Measurements from ENCODE around the gene DNER. TPM values are rescaled to one million over a fixed set of nuclear protein-coding genes. Genes with fewer than 3 reads are reported as not detected.
A peak's percentile ranks its signal among the peaks of the same experiment; 100 is the strongest.

Gene DNER
- total RNA-seq, 1 donor from 2014 or later, result 1.2 TPM

DNA sequence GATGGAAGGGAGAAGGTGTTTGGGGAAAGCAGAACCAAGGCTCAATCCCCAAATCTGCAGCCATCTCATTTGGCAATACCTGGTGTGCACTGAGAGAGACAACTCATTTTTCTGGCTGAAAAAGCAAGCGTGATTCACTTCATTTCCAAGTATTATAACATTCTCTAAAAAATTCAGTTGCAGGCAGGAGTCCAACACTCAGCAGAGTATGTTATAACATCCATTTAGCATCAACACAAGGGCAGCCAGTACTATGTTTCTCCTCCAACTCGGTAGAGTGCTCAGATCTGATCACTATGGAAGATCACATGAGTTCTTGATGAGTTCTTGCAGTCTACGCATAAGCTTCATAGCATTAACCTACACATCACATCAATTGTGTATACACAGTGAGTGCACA lies 343.8 kb downstream of the DNER start:
- no peaks in the 10 kb centered on the region for H3K27me3 ChIP-seq (ENCODE audit: low read depth)
- TF ChIP-seq, protein P1, sequence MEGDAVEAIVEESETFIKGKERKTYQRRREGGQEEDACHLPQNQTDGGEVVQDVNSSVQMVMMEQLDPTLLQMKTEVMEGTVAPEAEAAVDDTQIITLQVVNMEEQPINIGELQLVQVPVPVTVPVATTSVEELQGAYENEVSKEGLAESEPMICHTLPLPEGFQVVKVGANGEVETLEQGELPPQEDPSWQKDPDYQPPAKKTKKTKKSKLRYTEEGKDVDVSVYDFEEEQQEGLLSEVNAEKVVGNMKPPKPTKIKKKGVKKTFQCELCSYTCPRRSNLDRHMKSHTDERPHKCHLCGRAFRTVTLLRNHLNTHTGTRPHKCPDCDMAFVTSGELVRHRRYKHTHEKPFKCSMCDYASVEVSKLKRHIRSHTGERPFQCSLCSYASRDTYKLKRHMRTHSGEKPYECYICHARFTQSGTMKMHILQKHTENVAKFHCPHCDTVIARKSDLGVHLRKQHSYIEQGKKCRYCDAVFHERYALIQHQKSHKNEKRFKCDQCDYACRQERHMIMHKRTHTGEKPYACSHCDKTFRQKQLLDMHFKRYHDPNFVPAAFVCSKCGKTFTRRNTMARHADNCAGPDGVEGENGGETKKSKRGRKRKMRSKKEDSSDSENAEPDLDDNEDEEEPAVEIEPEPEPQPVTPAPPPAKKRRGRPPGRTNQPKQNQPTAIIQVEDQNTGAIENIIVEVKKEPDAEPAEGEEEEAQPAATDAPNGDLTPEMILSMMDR (IDR thresholded peaks at IDR 0.05), result no peak
- H3K4me1 ChIP-seq, result peaks cover 4% of the 10 kb centered on the region
- intact Hi-C loops (cut with DNase I), result no loop called here
- ATAC-seq, result no peak
- H3K27ac ChIP-seq, result no peak overlapping the region
- H3K9me3 ChIP-seq, result no peaks in the 10 kb centered on the region
- H3K36me3 ChIP-seq, result no peaks in the 10 kb centered on the region
- H3K4me3 ChIP-seq, result no peak overlapping the region
- DNase-seq, result no peak

- TF ChIP-seq, protein P1 (IDR thresholded peaks at IDR 0.05), result no peak
- H3K27ac ChIP-seq, result no peak overlapping the region
These were observed 351.1 kb downstream of the DNER start for GRCh38 chr2:229363185-229363814.

DNA sequence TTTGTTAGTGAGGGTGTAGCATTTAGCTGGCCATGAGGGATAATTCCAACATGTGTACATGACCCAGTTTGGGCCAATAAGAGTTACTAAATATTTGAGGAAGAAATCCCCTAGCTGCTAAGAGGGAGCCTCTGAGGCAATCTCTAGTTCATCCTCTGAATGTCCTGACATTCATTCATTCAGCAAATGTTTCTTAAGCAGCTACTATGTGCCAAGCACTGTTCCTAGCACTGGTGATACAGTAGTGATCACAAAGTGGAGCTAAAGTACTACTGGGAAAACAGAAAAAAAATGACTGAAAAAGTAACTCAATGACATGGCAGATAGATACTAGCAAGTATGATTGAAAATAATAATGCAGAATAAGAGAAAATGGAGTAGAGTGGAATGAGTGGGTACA lies 363.5 kb downstream of the DNER start:
- ATAC-seq, result no peak
- TF ChIP-seq, protein P1 (IDR thresholded peaks at IDR 0.05), result peak; percentile 23
- Histone ChIP-seq H3K36me3 (no peaks in the 10 kb centered on the region), H3K4me3 (no peak overlapping the region), H3K4me1 (no peaks in the 10 kb centered on the region), H3K27me3 (ENCODE audit: low read depth) (no peaks in the 10 kb centered on the region), H3K9me3 (no peaks in the 10 kb centered on the region), H3K27ac (no peak overlapping the region)
- intact Hi-C loops (cut with DNase I), result no loop called here
- DNase-seq, result no peak

More at GRCh38 chr2:229363185-229363814, 351.1 kb downstream of the DNER start:
- Histone ChIP-seq H3K9me3 (no peaks in the 10 kb centered on the region), H3K4me1 (no peaks in the 10 kb centered on the region), H3K27me3 (ENCODE audit: low read depth) (no peaks in the 10 kb centered on the region), H3K36me3 (no peaks in the 10 kb centered on the region), H3K4me3 (no peak overlapping the region)
- ATAC-seq (no peak), DNase-seq (no peak)
- intact Hi-C loops (cut with DNase I), result no loop called here

GRCh38 chr2:229350117-229350805 lies 364.1 kb downstream of the DNER start:
- Histone ChIP-seq H3K9me3 (no peaks in the 10 kb centered on the region), H3K36me3 (no peaks in the 10 kb centered on the region), H3K27ac (no peak overlapping the region), H3K4me1 (no peaks in the 10 kb centered on the region), H3K4me3 (no peak overlapping the region), H3K27me3 (ENCODE audit: low read depth) (no peaks in the 10 kb centered on the region)
- no peak for ATAC-seq
- TF ChIP-seq, protein P1 (IDR thresholded peaks at IDR 0.05), result no peak
- intact Hi-C loops (cut with DNase I), result no loop called here
- no peak for DNase-seq

GRCh38 chr2:229348128-229348527 lies 366.2 kb downstream of the DNER start:
- Histone ChIP-seq H3K27me3 (ENCODE audit: low read depth) (no peaks in the 10 kb centered on the region), H3K27ac (no peak overlapping the region), H3K4me1 (no peaks in the 10 kb centered on the region), H3K4me3 (no peak overlapping the region), H3K36me3 (no peaks in the 10 kb centered on the region), H3K9me3 (no peaks in the 10 kb centered on the region)
- TF ChIP-seq, protein P1 (IDR thresholded peaks at IDR 0.05), result no peak
- intact Hi-C loops (cut with DNase I), result no loop called here
- no peak for ATAC-seq
- no peak for DNase-seq
